Kidney tubule cell (primary cell): ENCODE data around the gene VWF.
"Not testable (repeated sequence)": the region's sequence is repeated elsewhere in the genome, so short reads cannot be mapped to it uniquely, and the experiment has no call there.

ENCODE experiments used
- DNase-seq: peaks from one replicate; pipeline ENCODE4 v3.0.0-alpha.2; 2018; ENCODE audit warnings: low spot score

The VWF gene

DNA sequence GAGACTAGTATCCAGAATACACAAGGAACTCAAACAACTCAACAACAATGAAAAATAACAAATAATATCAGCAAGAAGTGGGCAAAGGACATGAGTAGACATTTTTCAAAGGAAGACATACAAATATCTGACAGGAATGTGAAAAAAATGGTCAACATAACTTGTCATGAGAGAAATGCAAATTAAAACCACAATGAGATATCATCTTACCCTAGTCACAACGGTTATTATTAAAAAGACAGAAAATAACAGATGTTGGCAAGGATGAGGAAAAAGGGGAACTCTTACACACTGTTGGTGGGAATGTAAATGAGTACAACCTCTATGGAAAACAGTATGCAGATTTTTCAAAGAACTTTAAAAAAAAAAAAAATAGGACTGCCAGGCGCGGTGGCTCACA lies 20.4 kb downstream of the VWF start:
- no peak for DNase-seq

DNA sequence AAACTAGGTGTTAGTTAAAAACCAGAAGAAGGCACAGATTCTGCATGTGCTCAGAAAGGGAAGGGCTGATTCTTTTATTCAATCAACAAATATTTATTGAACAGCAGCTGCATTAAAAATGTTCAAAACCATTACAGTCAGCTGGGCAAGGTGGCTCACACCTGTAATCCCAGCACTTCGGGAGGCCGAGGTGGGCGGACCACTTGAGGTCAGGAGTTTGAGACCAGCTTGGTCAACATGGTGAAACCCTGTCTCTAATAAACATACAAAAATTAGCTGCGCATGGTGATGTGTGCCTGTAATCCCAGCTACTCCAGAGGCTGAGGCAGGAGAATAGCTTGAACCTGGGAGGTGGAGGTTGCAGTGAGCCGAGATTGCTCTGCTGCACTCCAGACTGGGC lies 22.4 kb downstream of the VWF start:
- not testable (repeated sequence) for DNase-seq

DNA sequence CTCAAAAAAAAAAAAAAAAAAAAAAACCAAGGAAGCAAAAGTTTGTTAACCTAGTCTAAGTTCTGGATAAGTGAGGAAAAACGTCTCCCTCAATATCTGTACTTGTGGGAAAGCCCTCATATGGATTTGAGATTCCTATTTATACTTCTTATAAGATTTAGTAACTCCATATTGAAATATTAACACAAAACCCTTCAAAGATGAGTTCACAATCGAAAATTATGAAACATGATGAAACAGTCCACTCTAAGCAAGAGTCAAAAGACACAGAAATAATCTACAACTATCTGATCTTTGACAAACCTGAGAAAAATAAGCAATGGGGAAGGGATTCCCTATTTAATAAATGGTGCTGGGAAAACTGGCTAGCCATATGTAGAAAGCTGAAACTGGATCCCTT lies 25.2 kb downstream of the VWF start:
- DNase-seq: no peak

DNA sequence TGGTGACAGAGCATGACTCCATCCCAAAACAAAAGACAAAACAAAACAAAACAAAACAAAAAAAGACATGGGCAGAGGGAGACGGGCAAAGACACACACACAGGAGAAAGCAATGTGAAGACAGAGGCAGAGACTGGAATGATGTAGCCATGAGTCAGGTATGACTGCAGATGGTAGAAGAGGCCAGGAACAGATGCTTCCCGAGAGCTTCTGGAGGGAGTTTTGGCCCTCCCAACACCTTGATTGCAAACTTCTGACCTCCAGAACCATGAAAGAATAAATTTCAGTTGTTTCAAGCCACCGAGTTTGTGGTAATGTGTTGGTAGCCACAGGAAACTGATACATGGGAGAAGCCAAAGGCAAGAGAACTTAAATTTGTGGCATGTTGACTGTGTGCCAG lies 27.1 kb downstream of the VWF start:
- DNase-seq: peak; percentile 92

- no peak for DNase-seq
Observed at GRCh38 chr12:6096527-6096926, 27.9 kb downstream of the VWF start.

- no peak for DNase-seq
Observed at GRCh38 chr12:6095269-6095668, 29.2 kb downstream of the VWF start.

GRCh38 chr12:6093764-6094163 lies 30.7 kb downstream of the VWF start:
- peak; percentile 68 for DNase-seq

DNA sequence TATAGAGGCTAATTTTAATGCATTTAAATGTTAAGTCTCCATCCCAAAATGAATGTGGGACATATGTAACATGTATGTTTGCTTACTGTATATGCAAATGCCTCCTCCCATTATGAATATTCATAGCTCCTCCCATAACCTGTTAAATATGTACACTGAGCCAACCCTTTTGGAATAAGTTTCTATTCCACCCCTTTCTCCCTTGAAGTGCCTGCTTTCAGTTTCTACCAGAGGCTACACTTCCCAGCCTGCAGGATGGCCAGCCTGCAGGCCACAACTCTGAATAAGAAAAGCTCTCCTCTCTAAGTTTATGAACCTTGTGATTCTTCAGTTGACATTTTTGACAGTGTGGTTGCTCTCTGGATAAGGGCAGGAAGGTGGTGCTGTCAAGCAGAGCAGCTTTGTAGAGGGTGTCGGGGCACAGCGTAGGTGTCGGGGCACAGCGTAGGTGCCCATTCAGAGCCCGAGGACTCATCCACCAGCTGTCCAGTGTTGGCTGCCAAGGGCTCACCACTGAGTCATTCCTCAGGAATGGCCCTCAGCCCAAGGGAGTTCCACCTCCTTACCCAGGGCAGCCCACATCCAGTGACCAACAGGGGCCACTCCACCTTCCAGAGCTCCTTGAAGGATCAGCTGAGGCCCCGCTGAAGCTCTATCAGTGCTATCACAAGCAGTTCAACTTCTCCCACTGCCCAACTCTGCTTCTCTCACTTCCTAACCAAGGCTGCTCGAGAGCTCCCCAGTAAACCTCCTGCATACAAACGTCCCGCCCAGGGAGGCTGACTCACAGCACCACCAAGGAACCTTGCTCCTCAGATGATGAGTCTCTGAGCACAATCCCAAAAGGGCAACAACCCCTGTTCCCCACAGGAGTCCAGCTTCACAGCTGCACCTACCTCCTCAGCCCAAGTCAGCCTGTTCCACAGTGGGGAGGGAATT lies 31.4 kb downstream of the VWF start:
- DNase-seq: peak; percentile 98

GRCh38 chr12:6091786-6092566 lies 32.5 kb downstream of the VWF start:
- DNase-seq: no peak

DNA sequence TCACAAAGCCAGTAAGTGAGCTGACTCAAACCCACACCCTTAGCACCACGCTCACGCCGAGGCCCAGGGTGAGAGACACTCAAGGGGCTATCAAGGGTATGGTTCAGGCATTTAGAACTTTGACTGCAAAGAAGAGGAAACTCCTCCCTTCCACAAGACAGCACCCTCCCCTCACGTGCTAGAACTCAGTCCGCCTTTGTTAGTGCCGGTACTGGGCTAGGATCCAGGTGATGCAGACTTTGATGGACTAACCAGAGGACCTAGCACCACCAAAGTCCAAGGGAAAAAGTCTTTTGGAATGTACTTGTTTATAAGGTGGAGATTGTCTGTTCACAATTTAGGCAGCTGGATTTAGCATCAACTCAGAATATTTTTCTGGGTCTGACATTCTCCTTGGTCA lies 33.7 kb downstream of the VWF start:
- DNase-seq: no peak

DNA sequence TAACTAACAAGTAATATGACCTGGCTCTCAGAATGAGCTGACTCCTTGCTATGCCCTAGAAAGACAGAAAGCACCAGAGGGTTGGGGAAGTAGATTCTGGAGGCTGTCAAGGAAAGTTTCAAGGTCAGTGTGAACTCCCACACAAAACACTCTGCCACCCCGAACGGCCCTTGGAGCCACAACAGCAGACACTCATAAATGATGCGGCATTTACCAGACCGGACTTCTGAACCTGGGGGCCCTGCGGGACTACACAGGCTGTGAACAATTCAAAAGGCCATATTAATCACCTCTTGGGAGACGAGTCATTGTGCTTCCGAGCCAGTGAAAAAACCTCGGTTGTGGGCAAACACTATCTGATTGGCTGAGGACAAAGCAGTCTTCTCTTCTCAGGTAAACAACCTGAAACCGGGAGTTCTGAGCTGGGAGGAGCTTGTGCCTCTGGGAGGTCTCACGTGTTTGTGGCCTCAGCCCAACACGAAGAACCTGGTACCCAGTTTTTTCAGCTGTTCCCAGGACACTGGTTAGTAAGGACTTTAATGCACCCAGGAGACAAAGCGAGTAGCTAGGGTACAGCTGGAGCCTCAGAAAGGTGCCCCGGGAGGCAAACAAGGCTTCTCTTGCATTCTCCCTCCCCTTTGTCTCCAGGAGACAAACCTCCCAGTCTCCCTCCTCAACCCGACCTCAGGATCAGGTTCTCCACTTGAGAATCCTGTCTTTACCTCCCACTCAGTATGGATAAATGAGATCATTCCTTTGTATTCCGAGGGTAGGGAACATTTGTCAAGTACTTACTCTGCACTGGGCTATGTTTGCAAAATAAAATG lies 35.3 kb downstream of the VWF start:
- peak; percentile 89 for DNase-seq

DNA sequence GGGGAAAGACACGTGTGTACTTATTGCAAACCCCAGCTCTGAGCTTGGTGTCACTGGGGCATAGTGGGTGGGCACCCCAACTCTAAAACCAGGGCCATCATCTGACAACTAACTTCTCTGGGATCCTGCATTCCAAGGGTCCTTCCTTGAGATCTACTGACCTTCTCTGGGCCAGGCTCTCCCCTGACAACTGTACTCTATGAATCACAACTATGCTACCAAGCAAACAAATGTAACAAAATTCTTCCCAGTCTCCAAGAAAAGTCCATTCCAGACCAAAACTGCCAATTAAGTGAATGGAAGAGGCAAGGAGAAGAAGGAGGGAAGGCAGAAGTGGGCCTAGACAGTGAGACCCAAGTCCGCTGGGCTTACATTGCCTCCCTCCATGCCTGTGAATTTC lies 38.2 kb downstream of the VWF start:
- no peak for DNase-seq

DNA sequence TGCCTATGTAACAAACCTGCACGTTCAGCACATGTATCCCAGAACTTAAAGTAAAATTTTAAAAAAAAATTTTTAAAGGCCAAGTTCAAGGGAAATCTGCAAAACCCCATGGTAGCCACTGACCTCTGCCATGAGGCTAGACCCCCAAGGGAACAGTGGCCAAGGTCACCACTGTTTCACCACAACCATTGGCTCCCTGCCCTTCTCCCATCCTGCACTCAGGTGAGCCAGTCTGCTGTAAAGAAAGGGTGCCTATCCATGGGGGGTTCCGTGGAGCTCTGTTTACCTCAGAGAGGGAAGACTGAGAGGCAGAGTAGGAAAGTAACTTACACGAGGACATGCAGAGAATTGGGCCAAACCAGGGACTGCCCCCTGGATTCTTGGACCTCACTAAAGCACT lies 38.6 kb downstream of the VWF start:
- no peak for DNase-seq

DNA sequence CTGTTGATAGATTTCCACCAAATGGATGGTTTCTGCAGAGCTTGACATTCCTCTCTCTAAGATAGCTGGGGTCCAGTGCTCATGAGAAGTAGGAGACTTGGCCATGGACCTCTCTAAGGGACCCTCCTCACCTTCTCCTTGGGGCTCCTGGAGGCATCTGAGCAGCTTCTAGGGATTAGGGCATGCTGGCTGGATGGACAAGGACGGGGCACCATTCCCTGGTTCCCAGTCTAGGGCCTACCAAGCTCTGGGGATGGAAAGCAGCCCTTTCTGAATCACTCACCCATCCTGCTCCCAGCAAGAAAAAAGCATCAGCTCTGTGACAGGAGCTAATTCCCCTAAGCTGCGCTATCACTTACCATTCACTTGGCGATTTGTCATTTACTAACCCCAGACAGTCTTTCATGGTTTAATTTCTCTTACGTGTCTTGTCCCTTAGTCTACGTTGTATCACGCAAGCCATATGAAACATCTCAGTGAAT lies 39.5 kb downstream of the VWF start:
- DNase-seq: no peak

DNA sequence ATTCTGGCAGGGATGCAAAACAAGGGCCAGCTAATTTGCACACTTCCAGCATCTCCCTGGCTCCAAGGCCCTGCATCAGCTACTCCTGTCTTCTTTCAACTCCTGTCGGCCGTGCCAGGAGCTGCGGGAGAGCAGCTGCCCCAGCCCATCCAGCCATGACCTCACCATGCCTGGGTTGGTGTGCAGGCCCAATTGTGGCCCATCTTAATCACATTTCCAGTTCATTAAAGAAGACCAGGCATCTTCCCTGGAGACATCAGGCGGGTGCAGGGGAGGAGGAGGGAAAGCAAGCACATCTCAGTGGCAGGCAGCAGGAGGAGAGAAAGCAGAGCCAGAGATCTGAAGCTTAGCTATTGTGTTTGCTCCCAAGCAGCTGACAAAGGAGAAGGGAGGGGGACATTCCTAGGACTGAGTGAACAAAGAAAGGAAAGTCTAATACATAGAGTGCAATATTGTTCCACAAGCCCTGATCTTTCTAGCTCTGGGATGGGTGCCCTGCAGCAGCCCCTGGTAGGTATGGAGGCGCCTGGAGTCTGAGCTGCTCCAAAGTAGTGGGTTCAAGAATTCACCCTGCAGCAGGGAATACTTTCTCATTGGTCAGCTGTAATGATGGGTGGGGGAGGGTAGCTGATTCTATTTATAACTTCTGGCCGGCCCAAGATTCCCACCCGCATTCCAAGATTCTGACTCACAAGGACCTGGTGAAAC lies 40.1 kb downstream of the VWF start:
- peak; percentile 86 for DNase-seq

GRCh38 chr12:6083601-6084000 lies 40.9 kb downstream of the VWF start:
- DNase-seq: no peak

DNA sequence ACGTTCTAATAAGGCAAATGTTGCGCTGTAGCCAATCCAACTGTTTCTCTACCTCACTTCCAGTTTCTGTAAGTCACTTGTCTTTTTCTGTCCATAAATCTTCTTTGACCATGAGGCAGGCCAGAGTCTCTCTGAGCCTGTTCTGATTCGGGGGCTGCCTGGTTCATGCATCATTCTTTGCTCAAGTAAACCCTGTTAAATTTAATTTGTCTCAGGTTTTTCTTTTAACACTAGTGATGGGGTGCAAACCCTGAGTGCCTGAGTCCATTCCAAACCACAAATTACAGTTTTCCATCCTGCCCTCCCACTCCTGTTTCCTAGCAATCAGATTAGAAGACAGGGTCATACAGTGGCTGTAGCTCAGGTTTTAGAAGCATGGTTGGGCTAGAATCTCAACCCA lies 41.9 kb downstream of the VWF start:
- DNase-seq: no peak

DNA sequence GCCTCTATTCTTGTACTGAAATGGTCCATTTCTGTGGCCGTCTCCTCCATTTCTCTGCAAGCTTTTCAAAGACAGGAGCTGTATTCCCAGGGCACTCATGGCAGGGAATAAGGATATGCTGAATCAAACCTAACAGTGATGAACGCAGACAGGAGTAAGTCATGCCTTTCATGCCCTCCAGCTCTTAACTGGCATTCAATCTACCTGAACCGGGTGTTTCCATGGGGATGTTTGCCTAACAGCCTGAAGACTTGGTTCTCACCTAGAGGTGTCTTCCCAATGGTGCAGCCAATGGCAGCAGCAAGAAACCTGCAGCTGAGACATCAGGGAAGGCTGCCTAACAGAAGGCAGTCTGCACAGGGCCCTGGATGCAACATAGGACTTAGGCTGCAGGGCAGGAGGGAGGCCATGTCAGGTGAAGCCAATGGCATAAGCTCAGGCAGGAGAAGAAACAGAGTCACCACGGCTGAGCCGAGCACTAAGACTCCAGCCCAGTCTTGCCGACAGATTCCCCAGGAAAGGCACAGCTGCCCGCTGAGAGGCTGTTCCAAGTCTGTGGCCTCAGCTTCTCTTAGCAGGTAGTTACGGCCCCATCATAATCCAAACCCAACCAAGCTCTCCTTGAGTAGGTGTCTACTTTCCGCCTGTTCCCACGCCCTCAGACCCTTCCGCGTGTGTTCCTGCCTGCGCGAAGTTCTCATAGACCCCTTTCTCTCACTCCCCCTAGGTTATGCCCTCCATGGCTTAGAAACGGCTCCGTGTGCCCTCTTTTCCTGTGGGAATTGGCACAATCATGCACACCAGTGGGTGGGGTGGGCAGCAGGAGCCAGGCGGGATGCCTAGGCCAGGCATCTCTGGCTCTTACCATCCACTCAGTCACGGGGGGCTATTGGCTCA lies 44.1 kb downstream of the VWF start:
- DNase-seq: peak; percentile 27

DNA sequence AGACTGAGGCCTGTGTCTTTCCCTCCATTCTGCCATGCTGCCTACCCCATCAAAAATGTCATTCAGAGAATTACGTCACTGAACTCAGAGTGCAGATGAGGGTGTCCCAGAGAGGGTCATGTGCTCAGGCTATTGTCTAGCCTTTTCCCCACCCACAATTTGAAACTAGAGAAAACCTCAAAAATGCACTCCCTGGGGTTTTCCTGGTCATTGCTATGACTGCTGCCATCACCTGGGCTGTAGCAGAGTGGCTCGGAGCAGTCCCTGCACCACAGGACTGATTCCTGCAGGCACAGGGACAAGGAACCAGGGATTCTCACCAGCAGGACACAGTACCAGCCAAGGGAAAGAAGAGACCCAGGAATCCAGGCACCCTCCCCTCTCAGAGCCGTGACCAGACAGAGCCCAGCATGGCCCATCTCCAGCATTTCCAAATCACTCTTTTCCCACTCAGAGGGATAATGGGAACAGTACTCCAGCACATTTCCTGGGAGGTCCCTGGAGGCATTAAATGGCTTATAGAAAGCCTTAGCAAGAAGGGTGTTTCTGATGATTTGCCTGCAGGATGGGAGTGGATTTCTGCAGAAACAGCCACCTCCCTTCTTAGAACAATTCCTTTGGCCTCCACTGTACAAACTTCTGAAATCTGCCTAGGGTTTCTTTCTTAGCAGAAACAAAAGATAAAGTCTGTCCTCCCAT lies 45.9 kb downstream of the VWF start:
- peak; percentile 37 for DNase-seq

DNA sequence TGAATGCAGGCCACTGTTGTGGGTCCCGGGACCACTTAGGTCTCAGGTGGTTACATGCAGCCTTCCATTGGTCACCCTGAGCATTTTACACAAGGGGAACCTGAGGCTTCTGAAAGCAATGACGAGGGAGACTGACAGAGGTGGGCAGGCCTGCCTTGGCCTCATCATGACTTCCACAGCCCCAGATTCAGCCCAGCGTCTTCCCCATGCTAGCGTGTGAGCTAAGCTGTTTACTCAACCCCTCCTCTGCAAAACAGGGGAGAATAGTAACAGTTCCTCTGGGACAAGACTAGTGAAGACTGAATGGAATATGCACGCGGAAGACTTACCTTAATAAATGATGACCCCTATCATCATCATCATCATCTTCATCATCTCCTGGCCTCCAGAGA lies 46.8 kb downstream of the VWF start:
- no peak for DNase-seq
